Right hindlimb (tissue), 1 donor: ENCODE results near the gene REEP6.
"Not testable (repeated sequence)": the region's sequence is repeated elsewhere in the genome, so short reads cannot be mapped to it uniquely, and the experiment has no call there.

Experiments used
- DNase-seq: peaks from one replicate; pipeline ENCODE4 v3.0.0-alpha.2; 2018

Gene REEP6

DNA sequence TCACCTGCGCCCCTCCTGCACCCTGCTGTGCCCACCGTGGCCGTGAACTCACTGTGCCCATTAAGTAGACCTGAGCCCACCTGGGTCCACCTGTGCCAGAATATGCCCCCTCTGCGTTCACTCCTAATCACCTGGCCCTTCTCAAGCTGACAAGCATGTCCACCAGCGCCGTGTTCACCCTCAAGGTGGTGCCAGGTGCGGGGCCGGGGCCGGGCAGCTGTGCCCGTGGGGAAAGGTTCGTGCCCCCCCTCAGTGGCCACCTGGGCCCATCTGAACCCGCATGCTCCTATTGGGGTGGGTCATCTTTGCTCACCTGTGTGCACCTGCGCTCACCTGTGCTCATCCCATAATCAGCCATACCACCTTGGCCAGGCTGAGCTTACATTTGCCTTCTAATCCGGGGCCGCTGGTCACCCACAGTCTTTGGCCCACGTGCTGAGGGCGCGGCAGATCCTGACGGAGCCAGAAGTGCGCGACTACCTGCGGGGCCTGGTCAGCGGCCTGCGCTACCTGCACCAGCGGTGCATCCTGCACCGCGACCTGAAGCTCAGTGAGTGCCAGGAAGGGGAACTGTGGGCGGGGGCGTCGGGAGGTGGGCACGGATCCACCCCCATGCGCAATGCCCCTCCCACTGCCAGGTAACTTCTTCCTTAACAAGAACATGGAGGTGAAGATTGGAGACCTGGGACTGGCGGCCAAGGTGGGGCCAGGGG is 35.2 kb downstream of the REEP6 start:
- no peak for DNase-seq

GRCh38 chr19:1526979-1527649 is 36.1 kb downstream of the REEP6 start:
- DNase-seq, result no peak

GRCh38 chr19:1527650-1528309 is 36.8 kb downstream of the REEP6 start:
- no peak for DNase-seq

- DNase-seq, result no peak
These were observed 37.8 kb downstream of the REEP6 start for GRCh38 chr19:1528596-1529429.

DNA sequence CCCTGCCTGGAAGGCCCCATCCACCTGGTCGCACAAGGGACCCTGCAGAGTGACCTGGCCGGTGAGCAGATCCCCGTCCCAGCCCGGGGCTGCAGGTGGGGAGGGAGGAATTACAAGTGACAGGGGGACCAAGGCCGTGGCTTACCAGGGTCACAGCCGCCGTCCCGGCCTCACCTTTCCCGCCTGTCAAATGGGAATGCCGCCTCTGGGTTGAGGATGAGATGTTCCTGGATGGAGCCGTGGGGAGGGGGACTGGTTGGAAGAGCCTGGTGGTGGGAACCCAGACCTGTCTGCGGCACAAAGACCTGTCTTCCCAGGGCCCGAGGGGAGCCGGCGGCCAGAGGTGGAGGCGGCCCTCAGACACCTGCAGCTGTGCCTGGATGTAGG is 38.4 kb downstream of the REEP6 start:
- DNase-seq, result no peak

- DNase-seq, result not testable (repeated sequence)
These were observed 39.9 kb downstream of the REEP6 start for GRCh38 chr19:1530856-1531255.

DNA sequence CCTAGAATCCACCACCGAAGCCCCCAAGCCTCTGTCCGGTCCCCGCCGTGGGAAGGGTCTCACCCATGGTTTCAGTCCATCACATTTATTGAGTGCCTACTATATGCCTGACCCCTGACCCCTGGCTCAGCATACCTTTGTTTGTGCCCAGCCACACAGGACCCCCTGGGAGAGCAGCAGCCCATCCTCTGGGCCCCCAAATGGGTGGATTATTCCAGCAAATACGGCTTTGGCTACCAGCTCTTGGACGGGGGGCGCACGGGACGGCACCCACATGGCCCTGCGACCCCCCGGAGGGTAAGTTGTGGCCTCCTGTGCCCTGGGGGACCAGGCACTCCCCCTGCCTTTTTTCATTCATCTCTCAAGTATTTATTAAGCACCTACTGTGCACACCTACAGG is 40.6 kb downstream of the REEP6 start:
- DNase-seq, result no peak

DNA sequence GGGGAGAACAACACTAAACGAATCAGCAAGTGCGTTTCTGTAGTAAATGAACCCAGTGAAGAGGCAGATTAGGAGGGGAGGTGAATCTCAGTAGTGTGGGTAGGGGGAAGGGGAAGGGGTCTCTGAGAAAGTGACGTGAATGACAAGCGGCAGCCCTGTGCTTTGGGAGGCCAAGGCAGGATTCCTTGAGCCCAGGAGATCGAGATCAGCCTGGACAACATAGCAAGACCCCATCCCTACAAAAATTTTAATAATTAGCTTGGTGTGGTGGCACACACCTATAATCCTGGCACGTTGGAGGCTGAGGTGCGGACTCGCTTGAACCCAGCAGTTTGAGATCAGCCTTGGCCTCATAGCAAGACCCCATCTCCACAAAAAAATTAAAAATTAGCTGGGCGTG is 41.0 kb downstream of the REEP6 start:
- no peak for DNase-seq

DNA sequence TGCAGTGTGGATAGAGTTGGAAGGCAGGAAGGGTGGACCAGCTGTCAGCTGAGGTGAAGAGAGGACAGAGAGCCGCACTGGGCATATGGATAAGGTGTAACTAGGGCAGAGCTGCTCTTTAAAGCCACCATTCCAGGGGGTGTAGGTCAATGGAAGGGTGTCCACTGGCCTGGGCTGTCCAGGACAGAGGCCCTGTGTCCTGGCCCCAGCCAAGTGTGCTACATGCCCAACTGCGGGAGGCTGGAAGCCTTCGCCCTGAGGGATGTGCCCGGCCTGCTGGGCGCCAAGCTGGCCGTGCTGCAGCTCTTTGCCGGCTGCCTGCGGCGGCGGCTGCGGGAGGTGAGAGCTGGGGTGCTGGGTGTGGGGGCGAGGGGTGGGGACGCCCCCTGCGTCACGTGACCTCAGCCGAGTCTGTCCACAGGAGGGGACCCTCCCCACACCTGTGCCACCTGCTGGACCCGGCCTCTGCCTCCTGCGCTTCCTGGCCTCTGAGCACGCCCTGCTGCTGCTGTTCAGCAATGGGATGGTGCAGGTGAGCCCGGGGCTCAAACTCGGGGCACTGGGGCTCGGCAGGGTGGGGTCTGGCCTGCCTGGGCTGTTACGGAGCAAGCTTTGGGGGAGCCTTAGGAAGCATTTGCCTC is 42.6 kb downstream of the REEP6 start:
- no peak for DNase-seq

- no peak for DNase-seq
These were observed 44.0 kb downstream of the REEP6 start for GRCh38 chr19:1534972-1535371.

DNA sequence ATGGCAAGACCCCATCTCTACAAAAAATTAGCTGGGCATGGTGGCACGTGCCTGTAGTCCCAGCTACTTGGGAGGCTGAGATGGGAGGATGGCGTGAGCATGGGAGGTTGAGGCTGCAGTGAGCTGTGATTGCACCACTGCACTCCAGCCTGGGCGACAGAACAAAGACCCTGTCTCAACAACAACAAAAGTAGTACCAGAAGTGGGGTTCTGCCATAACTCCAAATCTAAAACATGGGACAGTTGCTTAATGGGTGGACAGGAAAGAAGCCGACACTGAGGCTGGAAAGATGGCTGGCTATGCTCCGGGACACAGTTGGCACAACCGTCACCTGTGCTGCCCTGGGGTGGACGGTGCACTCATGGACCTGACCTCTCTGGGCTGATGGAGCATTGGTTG is 44.7 kb downstream of the REEP6 start:
- DNase-seq, result not testable (repeated sequence)

- DNase-seq, result no peak
These were observed 48.0 kb downstream of the REEP6 start for GRCh38 chr19:1538978-1539377.

DNA sequence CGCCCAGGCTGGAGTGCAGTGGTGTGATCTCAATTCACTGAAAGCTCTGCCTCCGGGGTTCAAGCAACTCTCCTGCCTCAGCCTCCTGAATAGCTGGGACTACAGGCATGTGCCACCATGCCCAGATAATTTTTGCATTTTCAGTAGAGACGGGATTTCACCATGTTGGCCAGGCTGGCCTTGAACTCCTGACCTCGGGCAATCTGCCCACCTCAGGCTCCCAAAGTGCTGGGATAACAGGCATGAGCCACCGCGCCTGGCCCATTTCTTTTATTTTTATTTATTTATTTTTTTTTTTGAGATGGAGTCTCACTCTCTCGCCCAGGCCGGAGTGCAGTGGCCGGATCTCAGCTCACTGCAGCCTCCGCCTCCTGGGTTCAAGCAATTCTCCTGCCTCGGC is 48.8 kb downstream of the REEP6 start:
- not testable (repeated sequence) for DNase-seq

DNA sequence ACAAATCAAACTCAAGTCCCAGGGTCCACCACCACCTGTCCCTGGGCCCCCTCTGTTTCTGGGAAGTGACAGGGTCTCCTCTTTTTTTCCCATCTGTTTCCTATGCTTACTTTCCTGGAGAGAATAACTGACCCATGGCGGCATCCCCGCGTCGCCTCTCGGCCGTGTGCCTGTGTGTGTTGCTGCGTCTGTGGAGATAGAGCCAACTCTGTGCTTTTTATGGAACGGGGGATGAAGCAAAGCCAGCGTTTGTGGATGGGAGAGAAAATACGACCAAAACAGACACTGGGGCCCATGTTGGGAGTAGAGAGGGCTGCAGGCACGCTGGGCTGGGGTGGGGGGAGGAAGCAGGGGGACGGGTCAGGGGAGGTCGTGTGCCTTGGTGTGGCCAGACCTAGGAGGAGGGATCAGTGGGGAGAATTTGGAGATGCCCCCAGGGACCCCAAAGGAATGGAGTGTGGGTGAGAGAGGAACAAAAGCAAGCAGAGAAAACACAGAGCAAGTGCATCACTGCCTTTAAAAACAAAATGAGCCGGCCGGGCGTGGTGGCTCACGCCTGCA is 49.5 kb downstream of the REEP6 start:
- peak; percentile 78 for DNase-seq
